Mesenchymal stem cell (in vitro differentiated cells and primary cell): ENCODE measurements around the gene TMEM53.
"Not testable (repeated sequence)": the region's sequence is repeated elsewhere in the genome, so short reads cannot be mapped to it uniquely, and the experiment has no call there.

Experiments
- DNase-seq: peaks from one replicate; pipeline ENCODE4 v3.0.0-alpha.2; 2013
- H2AFZ ChIP-seq: one replicate; pipeline ENCODE4 v1.6.1; 2013; ENCODE audit warnings: low read depth, mild to moderate bottlenecking, control low read depth, inconsistent platforms, low read length, moderate library complexity
- H2AK5ac ChIP-seq: 2 replicates; pipeline ENCODE4 v1.6.1; 2013; ENCODE audit warnings: low read length, moderate library complexity, mild to moderate bottlenecking, inconsistent platforms; ENCODE audit not compliant: severe bottlenecking
- H2BK120ac ChIP-seq: one replicate; pipeline ENCODE4 v1.6.1; 2013; ENCODE audit warnings: low read depth, mild to moderate bottlenecking, inconsistent platforms, low read length, moderate library complexity
- H2BK12ac ChIP-seq, 2 experiments: one replicate each; pipeline ENCODE4 v1.6.1; 2013; ENCODE audit warnings: inconsistent platforms in 2 of 2, low read length in 2 of 2, mild to moderate bottlenecking in 2 of 2, moderate library complexity in 2 of 2, control low read depth in 1 of 2
- H2BK15ac ChIP-seq: one replicate; pipeline ENCODE4 v1.6.1; 2013; ENCODE audit warnings: mild to moderate bottlenecking, low read depth, inconsistent platforms; ENCODE audit not compliant: poor library complexity, severe bottlenecking
- H2BK5ac ChIP-seq: 2 replicates; pipeline ENCODE4 v1.6.1; 2013; ENCODE audit warnings: low read depth, mild to moderate bottlenecking, low read length, control low read depth, inconsistent platforms; ENCODE audit not compliant: poor library complexity, severe bottlenecking
- H3K14ac ChIP-seq, 2 experiments: one replicate each; pipeline ENCODE4 v1.6.1; 2013; ENCODE audit warnings: inconsistent platforms in 2 of 2, low read length in 2 of 2, control low read depth in 1 of 2, mild to moderate bottlenecking in 1 of 2, moderate library complexity in 1 of 2
- H3K18ac ChIP-seq, 2 experiments: one replicate each; pipeline ENCODE4 v1.6.1; 2013; ENCODE audit warnings: inconsistent platforms in 2 of 2, low read length in 2 of 2, control low read depth in 1 of 2, low read depth in 1 of 2, mild to moderate bottlenecking in 1 of 2
- H3K23ac ChIP-seq, 2 experiments: one replicate each; pipeline ENCODE4 v1.6.1; 2013; ENCODE audit warnings: inconsistent platforms in 2 of 2, low read length in 2 of 2, mild to moderate bottlenecking in 2 of 2, moderate library complexity in 2 of 2, control low read depth in 1 of 2
- H3K27ac ChIP-seq: 2 replicates; pipeline ENCODE4 v1.5.1; 2013; ENCODE audit warnings: mild to moderate bottlenecking, moderate library complexity, low read length, control low read depth, inconsistent platforms; ENCODE audit not compliant: poor library complexity, severe bottlenecking
- H3K27me3 ChIP-seq, 2 experiments: 2 replicates each; pipeline versions ENCODE4 v1.6.1 to v1.7.0; 2013; ENCODE audit warnings: low read length in 2 of 2, mild to moderate bottlenecking in 2 of 2, moderate library complexity in 2 of 2, control low read depth in 1 of 2, inconsistent platforms in 1 of 2; ENCODE audit not compliant: control insufficient read depth in 1 of 2, insufficient read depth in 1 of 2
- H3K36me3 ChIP-seq, 2 experiments: 2 replicates each; pipeline versions ENCODE4 v1.6.1 to v1.7.0; 2013; ENCODE audit warnings: low read length in 2 of 2, control low read depth in 1 of 2, inconsistent platforms in 1 of 2, low read depth in 1 of 2, mild to moderate bottlenecking in 1 of 2; ENCODE audit not compliant: insufficient read depth in 2 of 2, control insufficient read depth in 1 of 2
- H3K4ac ChIP-seq, 2 experiments: one replicate each; pipeline ENCODE4 v1.6.1; 2013; ENCODE audit warnings: inconsistent platforms in 2 of 2, low read length in 2 of 2, mild to moderate bottlenecking in 2 of 2, moderate library complexity in 2 of 2, control low read depth in 1 of 2, low read depth in 1 of 2
- H3K4me1 ChIP-seq: 2 replicates; pipeline ENCODE4 v1.6.1; 2013; ENCODE audit warnings: low read depth, low read length, control low read depth; ENCODE audit not compliant: control insufficient read depth, insufficient read depth
- H3K4me2 ChIP-seq: 2 replicates; pipeline ENCODE4 v1.6.1; 2013; ENCODE audit warnings: low read length, mild to moderate bottlenecking, inconsistent platforms; ENCODE audit not compliant: poor library complexity, severe bottlenecking
- H3K4me3 ChIP-seq, 2 experiments: 2 replicates each; pipeline versions ENCODE4 v1.5.1 to v1.7.0; 2013; ENCODE audit warnings: low read length in 2 of 2, mild to moderate bottlenecking in 2 of 2, control low read depth in 1 of 2, low read depth in 1 of 2; ENCODE audit not compliant: insufficient read depth in 1 of 2
- H3K79me1 ChIP-seq: replicated peaks from 2 replicates; pipeline ENCODE4 v1.6.1; 2013; ENCODE audit warnings: mild to moderate bottlenecking, control low read depth, low read length, inconsistent platforms; ENCODE audit not compliant: poor library complexity, severe bottlenecking
- H3K9ac ChIP-seq: 2 replicates; pipeline ENCODE4 v1.7.0; 2013; ENCODE audit warnings: mild to moderate bottlenecking, low read length, moderate library complexity
- H3K9me3 ChIP-seq: 2 replicates; pipeline ENCODE4 v1.7.0; 2013; ENCODE audit warnings: mild to moderate bottlenecking, low read length; ENCODE audit not compliant: control insufficient read depth
- H4K8ac ChIP-seq: one replicate; pipeline ENCODE4 v1.6.1; 2013; ENCODE audit warnings: inconsistent platforms, mild to moderate bottlenecking, low read length, moderate library complexity
- H4K91ac ChIP-seq: one replicate; pipeline ENCODE4 v1.6.1; 2013; ENCODE audit warnings: mild to moderate bottlenecking, low read length, inconsistent platforms
- WGBS: methylation state at CpG from one replicate; pipeline ENCODE4 v1.1.7; 2013; ENCODE audit warnings: mixed read lengths; 5-methylcytosine and 5-hydroxymethylcytosine counted together

The TMEM53 gene

GRCh38 chr1:44670751-44671640 is 3.3 kb downstream of the TMEM53 start:
- Histone ChIP-seq H3K27ac (no peak overlapping the region), H3K27me3 (no peaks in the 10 kb centered on the region), H2AFZ (no peak overlapping the region), H3K4ac (no peak overlapping the region), H3K79me1 (peaks cover 26% of the 10 kb centered on the region), H2BK15ac (no peak overlapping the region), H4K91ac (no peak overlapping the region), H3K23ac (no peak overlapping the region), H2BK5ac (no peak overlapping the region), H3K4me1 (peaks cover 20% of the 10 kb centered on the region), H2AK5ac (no peak overlapping the region), H3K4me2 (no peak overlapping the region), H3K9ac (no peak overlapping the region), H2BK120ac (no peak overlapping the region), H4K8ac (no peak overlapping the region), H3K9me3 (no peaks in the 10 kb centered on the region), H3K4me3 (no peak overlapping the region), H3K18ac (no peak overlapping the region), H2BK12ac (no peak overlapping the region), H3K36me3 (peaks cover 0 to 5% of the 10 kb centered on the region in 2 experiments), H3K14ac (no peak overlapping the region)
- DNase-seq = no peak
- 94% methylated on average over 9 of the region's 10 CpGs for WGBS

- H3K79me1 ChIP-seq = peaks cover 25% of the 10 kb centered on the region
- H3K9ac ChIP-seq, H3K27me3 ChIP-seq, H4K8ac ChIP-seq, H2BK5ac ChIP-seq, H3K9me3 ChIP-seq, H3K27ac ChIP-seq, H3K18ac ChIP-seq, H3K36me3 ChIP-seq, DNase-seq, H4K91ac ChIP-seq, H3K4me1 ChIP-seq, H3K4ac ChIP-seq, H2AFZ ChIP-seq, H3K23ac ChIP-seq, H3K14ac ChIP-seq, H2AK5ac ChIP-seq, H2BK12ac ChIP-seq, H2BK15ac ChIP-seq, H2BK120ac ChIP-seq, H3K4me3 ChIP-seq, H3K4me2 ChIP-seq: not testable (repeated sequence)
- 100% methylated on average over 1 of the region's 1 CpG for WGBS
Observed at GRCh38 chr1:44666719-44667118, 7.6 kb downstream of the TMEM53 start.

GRCh38 chr1:44664730-44665370 is 9.4 kb downstream of the TMEM53 start:
- H3K4me1 ChIP-seq = peaks cover 5% of the 10 kb centered on the region
- no peak overlapping the region for H3K14ac ChIP-seq
- no peak overlapping the region for H3K9ac ChIP-seq
- H2BK15ac ChIP-seq = no peak overlapping the region
- H4K91ac ChIP-seq = no peak overlapping the region
- H3K23ac ChIP-seq = no peak overlapping the region
- H4K8ac ChIP-seq = no peak overlapping the region
- H3K4ac ChIP-seq = no peak overlapping the region
- H2BK12ac ChIP-seq = no peak overlapping the region
- no peak overlapping the region for H3K27ac ChIP-seq
- H2AFZ ChIP-seq = no peak overlapping the region
- peaks cover 15% of the 10 kb centered on the region for H3K79me1 ChIP-seq
- H2BK120ac ChIP-seq = no peak overlapping the region
- H3K18ac ChIP-seq = no peak overlapping the region
- H2AK5ac ChIP-seq = no peak overlapping the region
- H3K36me3 ChIP-seq = peaks cover 5 to 7% of the 10 kb centered on the region in 2 experiments
- no peaks in the 10 kb centered on the region for H3K9me3 ChIP-seq
- 91% methylated on average over 12 of the region's 12 CpGs for WGBS
- DNase-seq = no peak
- H3K4me2 ChIP-seq = no peak overlapping the region
- no peaks in the 10 kb centered on the region for H3K27me3 ChIP-seq
- no peak overlapping the region for H2BK5ac ChIP-seq
- H3K4me3 ChIP-seq = no peak overlapping the region

GRCh38 chr1:44663417-44663816 is 10.9 kb downstream of the TMEM53 start:
- Histone ChIP-seq H3K4me2 (no peak overlapping the region), H2BK15ac (no peak overlapping the region), H3K9ac (no peak overlapping the region), H3K79me1 (peaks cover 15% of the 10 kb centered on the region), H2BK120ac (no peak overlapping the region), H3K23ac (no peak overlapping the region), H3K4me1 (peaks cover 5% of the 10 kb centered on the region), H3K14ac (no peak overlapping the region), H2BK12ac (no peak overlapping the region), H3K27ac (no peak overlapping the region), H3K36me3 (peaks cover 9 to 15% of the 10 kb centered on the region in 2 experiments), H4K91ac (no peak overlapping the region), H2AK5ac (no peak overlapping the region), H3K4ac (no peak overlapping the region), H3K4me3 (no peak overlapping the region), H3K18ac (no peak overlapping the region), H3K27me3 (no peaks in the 10 kb centered on the region), H2BK5ac (no peak overlapping the region), H2AFZ (no peak overlapping the region), H3K9me3 (no peaks in the 10 kb centered on the region), H4K8ac (no peak overlapping the region)
- WGBS = 89% methylated on average over 5 of the region's 5 CpGs
- DNase-seq = no peak
